ENCODE results near the gene RNFT2.
"Not testable (repeated sequence)": the region's sequence is repeated elsewhere in the genome, so short reads cannot be mapped to it uniquely, and the experiment has no call there.

Gene RNFT2

GRCh38 chr12:116710370-116711150 is 27.6 kb upstream of the RNFT2 start:
- no peak for DNase-seq

- DNase-seq = no peak
Measured at GRCh38 chr12:116712458-116713303, 25.4 kb upstream of the RNFT2 start.

GRCh38 chr12:116713527-116713926 is 24.6 kb upstream of the RNFT2 start:
- no peak for DNase-seq

GRCh38 chr12:116714175-116714574 is 23.9 kb upstream of the RNFT2 start:
- DNase-seq = no peak

- no peak for DNase-seq
Measured at GRCh38 chr12:116717466-116718437, 20.4 kb upstream of the RNFT2 start.

- no peak for DNase-seq
Measured at GRCh38 chr12:116718655-116719454, 19.3 kb upstream of the RNFT2 start.

GRCh38 chr12:116719731-116720528 is 18.2 kb upstream of the RNFT2 start:
- DNase-seq = no peak

- DNase-seq = no peak
Measured at GRCh38 chr12:116722245-116722644, 15.9 kb upstream of the RNFT2 start.

GRCh38 chr12:116726694-116727093 is 11.4 kb upstream of the RNFT2 start:
- no peak for DNase-seq

- no peak for DNase-seq
Measured at GRCh38 chr12:116727261-116727660, 10.9 kb upstream of the RNFT2 start.

- DNase-seq = no peak
Measured at GRCh38 chr12:116727891-116728290, 10.2 kb upstream of the RNFT2 start.

GRCh38 chr12:116731801-116732200 is 6.3 kb upstream of the RNFT2 start:
- DNase-seq = no peak

GRCh38 chr12:116734156-116734768 is 3.9 kb upstream of the RNFT2 start:
- no peak for DNase-seq

GRCh38 chr12:116735084-116735483 is 3.0 kb upstream of the RNFT2 start:
- DNase-seq = no peak

GRCh38 chr12:116735951-116736599 is 2.0 kb upstream of the RNFT2 start:
- peak; percentile 6 for DNase-seq

GRCh38 chr12:116736962-116737773 is 947 bp upstream of the RNFT2 start:
- no peak for DNase-seq

- no peak for DNase-seq
Measured at GRCh38 chr12:116739381-116739887, 1.3 kb downstream of the RNFT2 start.

GRCh38 chr12:116742787-116743186 is 4.7 kb downstream of the RNFT2 start:
- not testable (repeated sequence) for DNase-seq

- no peak for DNase-seq
Measured at GRCh38 chr12:116744766-116745165, 6.7 kb downstream of the RNFT2 start.

Measured in CD4-positive, alpha-beta T cell treated with Interleukin-12 subunit alpha and Interleukin-12 subunit beta, for 1 hour (primary cell).